ENCODE measurements around the gene MPST. TPM values are rescaled to one million over a fixed set of nuclear protein-coding genes. Genes with fewer than 3 reads are reported as not detected.

MPST gene
- total RNA-seq, result 54.8 and 62.0 TPM in 2 replicates

DNA sequence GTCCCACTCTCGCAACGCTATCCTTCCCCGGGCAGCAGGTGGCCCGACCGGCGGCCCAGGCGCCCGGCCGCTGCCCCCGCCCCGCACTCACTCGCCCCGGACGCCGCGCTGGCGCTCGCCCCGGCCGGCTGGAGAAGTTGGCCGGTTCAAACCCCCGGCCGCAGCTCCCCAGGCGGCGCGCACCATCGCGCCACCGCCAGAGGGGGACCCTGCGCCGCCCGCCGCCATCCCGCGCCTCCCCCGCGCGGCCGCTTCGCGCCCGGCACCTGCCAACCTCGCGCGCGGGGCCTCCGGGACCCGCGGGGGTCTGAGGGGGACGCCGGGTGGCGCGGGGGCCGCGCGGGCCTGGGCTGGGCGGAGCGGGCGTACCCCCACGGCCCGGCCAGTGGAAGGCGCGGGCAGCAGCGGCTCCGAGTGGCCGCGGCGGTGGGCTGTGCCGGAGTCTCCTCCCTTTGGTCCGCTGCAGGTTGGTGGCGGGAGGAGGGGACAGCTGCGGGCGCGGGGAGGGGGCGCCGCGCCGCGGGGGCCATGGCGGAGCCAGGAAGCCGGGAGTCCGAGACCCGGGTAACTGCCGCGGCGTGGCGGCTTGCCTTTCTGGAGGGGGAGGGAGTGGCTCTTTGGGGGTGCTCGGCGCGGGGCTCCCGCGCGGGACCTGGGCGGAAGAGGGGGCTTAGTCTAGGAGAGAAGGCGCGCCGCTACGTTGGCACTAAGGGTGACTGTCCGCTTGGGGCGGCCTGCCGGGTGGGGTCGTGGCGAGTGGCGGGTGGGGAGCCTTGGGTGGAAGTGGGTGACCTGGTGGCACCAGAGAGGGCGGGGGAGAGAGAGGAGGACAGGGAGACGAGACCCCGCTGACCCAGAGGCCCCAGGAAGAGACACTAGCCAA, at the start of gene MPST, which contains the start of gene TST:
Gene MPST (plus strand): TSS at position 434 of the 883 bp plus-strand sequence. CDS start 95 bp downstream, at position 529.
Gene TST (minus strand): TSS at position 139 of the 883 bp plus-strand sequence. CDS start 715 bp downstream, outside the sequence.

DNA sequence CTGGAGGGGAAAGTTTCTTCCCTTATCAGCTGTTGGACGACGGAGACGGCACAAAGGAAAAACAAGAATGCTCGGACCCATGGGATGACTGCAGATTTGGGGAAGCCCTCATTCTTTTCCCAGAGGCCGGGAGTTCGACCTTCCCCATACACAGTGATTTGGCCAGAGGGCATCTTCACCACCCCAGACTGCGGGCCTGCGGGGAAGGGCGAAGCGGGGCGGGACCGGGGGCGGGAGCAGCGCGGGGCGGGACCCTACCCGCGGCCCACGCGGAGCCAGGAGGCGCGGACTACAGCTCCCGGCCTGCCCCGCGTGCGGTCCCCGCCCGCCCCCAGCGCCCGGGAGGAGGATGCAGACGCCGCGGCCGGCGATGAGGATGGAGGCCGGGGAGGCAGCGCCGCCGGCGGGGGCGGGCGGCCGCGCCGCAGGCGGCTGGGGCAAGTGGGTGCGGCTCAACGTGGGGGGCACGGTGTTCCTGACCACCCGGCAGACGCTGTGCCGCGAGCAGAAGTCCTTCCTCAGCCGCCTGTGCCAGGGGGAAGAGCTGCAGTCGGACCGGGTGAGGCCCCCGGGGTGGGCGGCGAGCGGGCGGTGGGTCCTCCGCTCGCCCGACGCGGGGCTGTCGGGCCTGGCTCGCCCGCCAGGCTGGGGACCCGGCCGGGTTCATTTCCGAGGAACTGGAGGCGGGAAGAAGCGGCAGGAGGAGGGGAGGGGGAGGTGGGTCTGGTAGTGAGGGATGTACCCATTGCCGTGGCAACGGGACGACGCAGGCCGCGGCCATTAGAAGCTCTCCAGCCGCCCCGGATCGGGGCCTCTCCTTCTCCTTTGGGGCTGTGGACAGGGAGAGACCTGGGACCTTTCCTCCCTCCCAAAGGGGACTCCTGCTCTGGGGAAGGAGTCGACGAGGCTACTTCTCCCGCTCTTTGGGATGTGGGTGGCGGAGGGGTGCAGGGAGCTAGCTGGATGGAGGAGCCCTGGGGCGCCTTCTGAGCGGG, 32.1 kb downstream of the MPST start, which contains the start of gene KCTD17:
Gene KCTD17 (plus strand): TSS at position 352 of the 995 bp plus-strand sequence. CDS start 19 bp downstream, at position 371.

Other genes with a start within 250 kb of the MPST start
- 20.9 and 23.5 TPM in 2 replicates for gene IFT27, start 243.6 kb upstream of the MPST start, total RNA-seq
- not detected in 2 replicates for gene PVALB, start 202.7 kb upstream of the MPST start, total RNA-seq
- gene NCF4, start 158.7 kb upstream of the MPST start, total RNA-seq, result not detected in 2 replicates
- 0.09 TPM in 1 of 2 replicates, not detected in the other for gene CSF2RB, start 106.1 kb upstream of the MPST start, total RNA-seq
- 34.2 and 43.7 TPM in 2 replicates for gene TST, start 295 bp upstream of the MPST start, total RNA-seq
- gene KCTD17, start 32.0 kb downstream of the MPST start, total RNA-seq, result 22.6 and 26.1 TPM in 2 replicates
- gene TMPRSS6, start 90.0 kb downstream of the MPST start, total RNA-seq, result not detected in 2 replicates
- gene IL2RB, start 130.2 kb downstream of the MPST start, total RNA-seq, result under 0.01 TPM in 1 of 2 replicates, not detected in the other
- 5.8 and 6.0 TPM in 2 replicates for gene C1QTNF6, start 168.5 kb downstream of the MPST start, total RNA-seq
- gene SSTR3, start 192.7 kb downstream of the MPST start, total RNA-seq, result under 0.01 and 0.09 TPM in 2 replicates
- 2.4 and 2.8 TPM in 2 replicates for gene RAC2, start 224.5 kb downstream of the MPST start, total RNA-seq

Data from smooth muscle cell of bladder (primary cell).